Mesendoderm (in vitro differentiated cells): ENCODE measurements around the gene GALNT9.

Experiments used
- DNase-seq: peaks from one replicate; pipeline ENCODE4 v3.0.0; 2013
- H2AK5ac ChIP-seq: 2 replicates; pipeline ENCODE4 v1.6.1; 2013; ENCODE audit warnings: low read length, inconsistent platforms
- H2BK120ac ChIP-seq: 2 replicates; pipeline ENCODE4 v1.6.1; 2013; ENCODE audit warnings: low read depth, mild to moderate bottlenecking, low read length, moderate library complexity, mixed read lengths
- H2BK15ac ChIP-seq: replicated peaks from 2 replicates; pipeline ENCODE4 v1.6.1; 2013; ENCODE audit warnings: low read depth, mild to moderate bottlenecking, moderate library complexity
- H2BK5ac ChIP-seq: 2 replicates; pipeline ENCODE4 v1.6.1; 2013; ENCODE audit warnings: low read length, inconsistent platforms
- H3K18ac ChIP-seq: 2 replicates; pipeline ENCODE4 v1.6.1; 2013; ENCODE audit warnings: mild to moderate bottlenecking, low read length, mixed read lengths
- H3K23ac ChIP-seq: one replicate; pipeline ENCODE4 v1.6.1; 2013; ENCODE audit warnings: low read length
- H3K27ac ChIP-seq: 2 replicates; pipeline ENCODE4 v1.5.1; 2013; ENCODE audit warnings: low read depth, mild to moderate bottlenecking, inconsistent platforms, low read length, moderate library complexity
- H3K27me3 ChIP-seq: 2 replicates; pipeline ENCODE4 v1.6.1; 2013; ENCODE audit warnings: low read length, control low read depth, mild to moderate bottlenecking, inconsistent platforms; ENCODE audit not compliant: insufficient read depth, poor library complexity
- H3K36me3 ChIP-seq: 2 replicates; pipeline ENCODE4 v1.6.1; 2013; ENCODE audit warnings: low read length, inconsistent platforms; ENCODE audit not compliant: control insufficient read depth, insufficient read depth
- H3K4ac ChIP-seq: one replicate; pipeline ENCODE4 v1.6.1; 2013; ENCODE audit warnings: low read depth, mild to moderate bottlenecking, low read length, moderate library complexity
- H3K4me1 ChIP-seq: 2 replicates; pipeline ENCODE4 v1.6.1; 2013; ENCODE audit warnings: low read depth, low read length, inconsistent platforms; ENCODE audit not compliant: control insufficient read depth
- H3K4me2 ChIP-seq: 2 replicates; pipeline ENCODE4 v1.6.1; 2013; ENCODE audit warnings: low read length
- H3K4me3 ChIP-seq: 2 replicates; pipeline ENCODE4 v1.5.1; 2013; ENCODE audit warnings: mild to moderate bottlenecking, low read length
- H3K56ac ChIP-seq: one replicate; pipeline ENCODE4 v1.6.1; 2013; ENCODE audit warnings: low read length
- H3K79me1 ChIP-seq: 2 replicates; pipeline ENCODE4 v1.6.1; 2013; ENCODE audit warnings: low read length, inconsistent platforms
- H3K79me2 ChIP-seq: 2 replicates; pipeline ENCODE4 v1.6.1; 2013; ENCODE audit warnings: mild to moderate bottlenecking, low read length; ENCODE audit not compliant: control insufficient read depth, insufficient read depth
- H3K9ac ChIP-seq: 2 replicates; pipeline ENCODE4 v1.6.1; 2013; ENCODE audit warnings: low read length, inconsistent platforms
- H4K5ac ChIP-seq: one replicate; pipeline ENCODE4 v1.6.1; 2013; ENCODE audit warnings: low read length
- H4K8ac ChIP-seq: one replicate; pipeline ENCODE4 v1.6.1; 2013; ENCODE audit warnings: low read depth, mild to moderate bottlenecking, control low read depth, low read length, moderate library complexity
- WGBS: extraction: QIAGEN DNeasy Blood & Tissue Kit; methylation state at CpG from one replicate; pipeline ENCODE4 v1.1.7; 2013; ENCODE audit warnings: low lambda C conversion rate, missing lambda C conversion rate; ENCODE audit not compliant: insufficient coverage; ENCODE audit errors: extremely low coverage; 5-methylcytosine and 5-hydroxymethylcytosine counted together

Gene GALNT9

DNA sequence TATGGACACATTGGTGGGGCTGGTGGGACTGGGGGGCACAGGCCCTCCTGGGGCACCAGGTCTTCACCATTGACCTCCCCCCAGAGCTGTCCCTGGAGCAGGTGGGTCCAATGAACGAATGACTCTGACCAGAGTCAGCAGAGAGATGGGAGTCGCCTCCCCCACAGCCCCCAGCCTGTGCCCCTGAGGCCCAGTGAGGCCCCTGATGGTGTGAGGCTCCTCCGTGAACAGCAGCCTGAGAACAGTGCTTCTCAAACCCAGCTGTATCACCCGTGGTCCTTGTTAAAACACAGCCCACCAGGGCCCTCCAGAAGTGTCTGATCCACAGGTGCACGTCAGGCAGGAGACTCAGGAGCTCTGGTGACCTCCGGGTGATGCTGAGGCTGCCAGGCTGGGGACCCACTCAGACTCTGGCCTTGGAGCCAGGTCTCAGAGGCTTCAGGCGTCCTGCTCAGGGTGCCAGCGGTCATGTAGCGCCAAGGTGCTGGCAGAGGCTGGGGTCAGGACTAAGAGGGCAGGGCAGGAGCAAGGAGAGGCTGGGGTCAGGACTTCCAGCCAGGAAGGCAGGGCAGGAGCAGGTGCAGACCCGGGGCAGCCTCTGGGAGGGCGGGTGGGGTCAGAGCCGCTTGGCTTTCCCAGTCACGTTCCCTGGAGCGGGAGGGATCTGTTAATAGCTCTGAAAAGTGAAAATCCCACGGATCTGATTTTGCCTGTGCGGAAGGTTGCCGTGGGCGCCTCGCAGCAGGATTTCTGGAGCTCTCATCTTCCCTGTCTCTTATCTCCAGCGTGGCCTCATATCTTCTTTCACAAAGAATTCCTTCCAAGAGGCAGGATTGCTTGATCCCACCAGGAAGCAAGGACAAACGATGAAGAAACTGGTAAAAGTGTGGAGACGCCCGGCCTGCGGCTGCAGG, 35.0 kb downstream of the GALNT9 start:
- Histone ChIP-seq H3K18ac (no peak overlapping the region), H3K4ac (no peak overlapping the region), H3K9ac (no peak overlapping the region), H3K4me3 (no peak overlapping the region), H2BK15ac (no peak overlapping the region), H3K23ac (no peak overlapping the region), H3K36me3 (no peaks in the 10 kb centered on the region), H3K4me1 (no peaks in the 10 kb centered on the region), H3K27me3 (no peaks in the 10 kb centered on the region), H3K79me2 (no peaks in the 10 kb centered on the region), H3K56ac (no peak overlapping the region), H2AK5ac (no peak overlapping the region), H3K4me2 (no peak overlapping the region), H2BK5ac (no peak overlapping the region), H3K27ac (no peak overlapping the region), H4K5ac (no peak overlapping the region), H4K8ac (no peak overlapping the region), H3K79me1 (no peaks in the 10 kb centered on the region), H2BK120ac (no peak overlapping the region)
- no peak for DNase-seq
- no CpG with 5 or more reads among the region's 24 CpGs for WGBS

DNA sequence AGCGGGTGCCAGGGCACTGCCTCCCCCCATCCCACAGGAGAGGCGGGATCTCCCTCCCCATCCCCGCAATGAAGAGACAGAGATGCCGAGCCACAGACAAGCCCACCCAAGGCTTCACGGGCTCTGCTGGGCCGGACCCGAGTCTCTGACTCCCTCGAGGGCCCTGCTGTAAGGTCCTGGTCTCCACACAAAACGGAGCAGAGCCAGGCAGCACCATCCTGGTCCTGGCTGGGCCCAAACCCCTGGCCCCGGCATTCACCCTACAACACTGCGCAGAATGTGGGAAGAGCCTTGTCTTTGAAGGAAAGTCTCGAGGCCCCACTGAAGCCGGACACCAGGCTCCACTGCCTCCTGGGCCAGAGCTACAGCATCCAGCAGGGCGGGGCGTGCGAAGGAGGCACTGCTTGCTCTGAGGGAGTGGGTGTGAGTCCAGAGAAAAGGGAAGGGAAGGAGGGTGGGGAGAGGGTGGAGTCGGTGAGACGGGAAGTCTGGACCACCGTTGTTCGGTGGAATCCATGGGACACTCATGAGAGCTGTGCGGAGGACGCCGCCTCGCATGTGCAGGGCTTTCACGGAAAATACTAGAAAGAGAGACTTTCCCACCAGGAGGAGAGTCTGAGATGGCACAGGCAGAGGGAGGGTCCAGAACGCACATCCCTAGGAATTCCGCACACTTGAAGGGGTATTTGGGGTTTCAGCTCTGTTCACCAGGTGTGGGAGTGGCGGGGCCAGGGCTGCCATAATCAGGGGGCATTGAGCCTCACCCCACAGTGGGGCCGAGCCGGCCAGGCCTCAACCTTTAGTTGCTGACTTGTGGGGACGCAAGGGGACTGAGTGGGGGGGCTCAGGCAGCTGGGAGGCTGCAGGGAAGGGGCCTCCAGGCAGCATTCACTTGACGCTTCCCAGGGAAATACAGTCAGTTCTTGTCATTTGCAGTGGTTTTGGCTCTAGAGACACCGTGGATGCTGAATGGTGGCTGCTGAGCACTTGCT, 36.8 kb downstream of the GALNT9 start:
- H3K18ac ChIP-seq, result no peak overlapping the region
- H2AK5ac ChIP-seq, result no peak overlapping the region
- no peak overlapping the region for H2BK120ac ChIP-seq
- H3K4ac ChIP-seq, result no peak overlapping the region
- no CpG with 5 or more reads among the region's 33 CpGs for WGBS
- H3K27me3 ChIP-seq, result no peaks in the 10 kb centered on the region
- H2BK15ac ChIP-seq, result no peak overlapping the region
- H4K8ac ChIP-seq, result no peak overlapping the region
- no peak overlapping the region for H3K4me2 ChIP-seq
- H3K79me1 ChIP-seq, result no peaks in the 10 kb centered on the region
- no peak overlapping the region for H3K4me3 ChIP-seq
- no peak overlapping the region for H4K5ac ChIP-seq
- no peak overlapping the region for H3K9ac ChIP-seq
- H2BK5ac ChIP-seq, result no peak overlapping the region
- no peak overlapping the region for H3K27ac ChIP-seq
- H3K56ac ChIP-seq, result no peak overlapping the region
- H3K36me3 ChIP-seq, result no peaks in the 10 kb centered on the region
- no peak overlapping the region for H3K23ac ChIP-seq
- no peaks in the 10 kb centered on the region for H3K4me1 ChIP-seq
- DNase-seq, result no peak
- H3K79me2 ChIP-seq, result no peaks in the 10 kb centered on the region

DNA sequence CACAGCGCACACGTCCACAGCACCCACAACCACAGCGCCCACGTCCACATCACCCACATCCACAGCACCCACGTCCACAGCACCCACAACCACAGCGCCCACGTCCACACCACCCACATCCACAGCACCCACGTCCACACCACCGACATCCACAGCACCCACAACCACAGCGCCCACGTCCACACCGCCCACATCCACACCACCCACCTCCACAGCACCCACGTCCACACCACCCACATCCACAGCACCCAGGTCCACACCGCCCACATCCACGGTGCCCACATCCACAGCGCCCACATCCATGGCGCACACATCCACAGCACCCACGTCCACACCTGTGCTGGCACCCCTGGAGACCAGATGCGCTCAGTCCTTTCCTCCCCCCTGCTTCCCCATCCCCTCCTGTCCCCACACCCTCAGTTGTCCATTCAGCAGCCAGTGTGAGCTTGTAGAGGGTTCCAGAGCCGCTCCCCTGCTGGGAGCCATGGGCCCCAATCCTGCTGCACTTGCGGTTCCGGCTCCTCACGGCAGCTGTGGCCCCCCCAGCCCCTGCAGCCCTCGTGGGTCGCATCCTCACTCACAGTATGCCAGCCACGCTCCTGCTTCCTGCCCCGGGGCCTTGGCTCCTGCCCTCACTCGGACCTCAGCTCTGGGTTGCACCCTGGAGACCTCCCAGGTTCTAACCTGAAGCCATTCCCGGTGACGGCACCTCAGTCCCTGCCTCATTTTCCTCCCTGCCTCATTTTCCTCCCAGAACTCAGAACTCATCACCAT, 37.8 kb downstream of the GALNT9 start:
- Histone ChIP-seq H3K4me2 (no peak overlapping the region), H4K8ac (no peak overlapping the region), H3K4ac (no peak overlapping the region), H3K9ac (no peak overlapping the region), H3K18ac (no peak overlapping the region), H3K36me3 (no peaks in the 10 kb centered on the region), H2BK15ac (no peak overlapping the region), H2BK120ac (no peak overlapping the region), H4K5ac (no peak overlapping the region), H3K27ac (no peak overlapping the region), H2BK5ac (no peak overlapping the region), H2AK5ac (no peak overlapping the region), H3K56ac (no peak overlapping the region), H3K4me1 (no peaks in the 10 kb centered on the region), H3K23ac (no peak overlapping the region), H3K79me2 (no peaks in the 10 kb centered on the region), H3K27me3 (no peaks in the 10 kb centered on the region), H3K79me1 (no peaks in the 10 kb centered on the region), H3K4me3 (no peak overlapping the region)
- WGBS, result no CpG with 5 or more reads among the region's 30 CpGs
- no peak for DNase-seq

DNA sequence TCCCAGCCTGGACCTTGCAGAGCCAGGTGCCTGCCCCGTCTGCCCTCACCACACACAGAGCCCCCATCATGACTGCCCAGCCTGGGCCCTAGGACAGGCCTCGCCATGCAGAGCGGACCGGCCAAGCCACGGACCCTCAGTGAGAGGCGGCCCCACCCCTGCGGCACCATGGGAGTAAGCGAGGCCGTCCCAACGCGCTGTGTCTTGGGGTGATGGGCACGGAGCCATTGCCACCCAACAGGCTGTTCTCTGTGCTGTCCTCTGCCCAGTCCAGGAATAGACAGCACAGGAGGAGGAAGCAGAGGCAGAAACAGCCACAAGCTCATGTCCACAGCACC, 39.2 kb downstream of the GALNT9 start:
- H3K4me1 ChIP-seq, result no peaks in the 10 kb centered on the region
- no peak overlapping the region for H4K5ac ChIP-seq
- no CpG with 5 or more reads among the region's 12 CpGs for WGBS
- no peak overlapping the region for H3K27ac ChIP-seq
- no peak overlapping the region for H3K4me2 ChIP-seq
- no peak overlapping the region for H3K4ac ChIP-seq
- H2BK120ac ChIP-seq, result no peak overlapping the region
- no peak overlapping the region for H3K23ac ChIP-seq
- no peaks in the 10 kb centered on the region for H3K36me3 ChIP-seq
- H3K4me3 ChIP-seq, result no peak overlapping the region
- H3K79me1 ChIP-seq, result no peaks in the 10 kb centered on the region
- H3K18ac ChIP-seq, result no peak overlapping the region
- DNase-seq, result no peak
- H4K8ac ChIP-seq, result no peak overlapping the region
- H2BK15ac ChIP-seq, result no peak overlapping the region
- H2AK5ac ChIP-seq, result no peak overlapping the region
- peaks cover 5% of the 10 kb centered on the region for H3K27me3 ChIP-seq
- H3K9ac ChIP-seq, result no peak overlapping the region
- H3K79me2 ChIP-seq, result no peaks in the 10 kb centered on the region
- no peak overlapping the region for H2BK5ac ChIP-seq
- H3K56ac ChIP-seq, result no peak overlapping the region

DNA sequence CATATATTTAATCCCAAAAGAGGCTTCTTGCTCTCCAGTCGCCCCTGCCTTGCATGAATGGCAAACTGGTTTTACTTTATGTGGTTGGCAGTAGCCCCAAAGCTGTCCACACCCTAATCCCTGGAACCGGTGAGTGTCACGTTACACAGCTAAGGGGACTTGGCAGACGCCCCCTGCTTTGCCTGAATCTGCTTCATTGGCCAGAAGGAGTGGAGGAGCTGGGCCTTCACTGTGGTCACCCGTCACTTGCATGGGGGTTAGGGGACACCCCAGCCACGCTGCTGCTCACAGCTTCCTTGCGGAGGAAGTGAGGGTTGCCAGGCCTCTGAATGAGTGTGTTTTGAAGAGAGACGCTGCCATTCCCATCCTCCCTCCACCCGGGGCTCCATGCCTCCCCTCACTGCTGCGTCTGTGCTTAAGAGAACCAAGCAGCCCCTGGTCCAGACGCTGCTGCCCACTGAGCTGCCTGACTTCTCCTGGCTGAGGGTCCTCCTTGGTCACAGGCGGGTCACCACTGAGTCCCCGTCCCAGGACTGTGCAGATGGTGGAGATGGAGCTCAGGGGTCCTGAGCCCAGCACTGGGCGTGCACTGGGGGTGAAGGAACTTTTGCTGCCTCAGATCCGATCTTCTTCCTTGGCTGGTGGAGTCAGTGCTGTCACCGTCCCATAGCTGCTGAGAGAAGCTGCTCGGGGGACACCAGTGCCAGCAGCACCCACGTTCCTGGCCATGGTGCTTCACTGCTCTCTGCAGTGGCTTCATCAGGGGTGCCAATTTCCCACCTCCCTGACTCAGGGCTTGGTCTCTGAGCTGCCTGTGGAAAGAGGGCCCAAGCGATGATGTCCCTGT, 39.8 kb downstream of the GALNT9 start:
- Histone ChIP-seq H3K79me2 (no peaks in the 10 kb centered on the region), H2AK5ac (no peak overlapping the region), H3K4ac (no peak overlapping the region), H3K27ac (no peak overlapping the region), H3K18ac (no peak overlapping the region), H3K4me1 (no peaks in the 10 kb centered on the region), H3K56ac (no peak overlapping the region), H3K9ac (no peak overlapping the region), H3K36me3 (no peaks in the 10 kb centered on the region), H3K79me1 (no peaks in the 10 kb centered on the region), H4K8ac (no peak overlapping the region), H2BK120ac (no peak overlapping the region), H3K4me3 (no peak overlapping the region), H2BK15ac (no peak overlapping the region), H3K4me2 (no peak overlapping the region), H3K23ac (no peak overlapping the region), H3K27me3 (peaks cover 6% of the 10 kb centered on the region), H4K5ac (no peak overlapping the region), H2BK5ac (no peak overlapping the region)
- no peak for DNase-seq
- WGBS, result no CpG with 5 or more reads among the region's 19 CpGs
